MM.1S (cell line): ENCODE data around the gene ROCK1.

ENCODE experiments used
- DNase-seq: peaks from one replicate; pipeline ENCODE4 v3.0.0-alpha.2; 2015
- H2AFZ ChIP-seq: fragments of 300-600 bp; sonication (generic); 2 replicates; pipeline ENCODE4 v1.6.0; 2016; ENCODE audit warnings: antibody characterized with exemption, low read length
- H3F3A ChIP-seq: fragments of 300-600 bp; sonication (generic); 2 replicates; pipeline ENCODE4 v1.6.1; 2016; ENCODE audit warnings: mild to moderate bottlenecking, antibody characterized with exemption, low read length, moderate library complexity, mixed read lengths; ENCODE audit not compliant: insufficient read depth
- H3K27ac ChIP-seq: fragments of 300-600 bp; sonication (generic); 2 replicates; pipeline ENCODE4 v1.5.1; 2016; ENCODE audit warnings: mild to moderate bottlenecking, low read length
- H3K27me3 ChIP-seq: fragments of 300-600 bp; sonication (generic); replicated peaks from 2 replicates; pipeline ENCODE4 v1.6.0; 2016; ENCODE audit warnings: low read length; ENCODE audit not compliant: insufficient read depth
- H3K36me3 ChIP-seq: fragments of 300-600 bp; sonication (generic); replicated peaks from 2 replicates; pipeline ENCODE4 v1.6.1; 2016; ENCODE audit warnings: mild to moderate bottlenecking, low read length, mixed read lengths; ENCODE audit not compliant: insufficient read depth
- H3K4me1 ChIP-seq: fragments of 300-600 bp; sonication (generic); 2 replicates; pipeline ENCODE4 v1.6.1; 2016; ENCODE audit warnings: low read length, mixed read lengths
- H3K4me2 ChIP-seq: fragments of 300-600 bp; sonication (generic); 2 replicates; pipeline ENCODE4 v1.6.0; 2016; ENCODE audit warnings: low read depth, low read length
- H3K4me3 ChIP-seq: fragments of 300-600 bp; sonication (generic); 2 replicates; pipeline ENCODE4 v1.5.1; 2016; ENCODE audit warnings: low read length, mixed read lengths
- H3K79me2 ChIP-seq: fragments of 300-600 bp; sonication (generic); 2 replicates; pipeline ENCODE4 v1.6.1; 2016; ENCODE audit warnings: mixed run types, low read length, mixed read lengths
- H3K9ac ChIP-seq: fragments of 300-600 bp; sonication (generic); 2 replicates; pipeline ENCODE4 v1.6.1; 2016; ENCODE audit warnings: low read length, mixed read lengths
- H3K9me2 ChIP-seq: fragments of 300-600 bp; sonication (generic); replicated peaks from 2 replicates; pipeline ENCODE4 v1.6.1; 2016; ENCODE audit warnings: mild to moderate bottlenecking, low read length, mixed read lengths; ENCODE audit not compliant: insufficient read depth
- H3K9me3 ChIP-seq: fragments of 300-600 bp; sonication (generic); replicated peaks from 2 replicates; pipeline ENCODE4 v1.6.1; 2016; ENCODE audit warnings: mild to moderate bottlenecking, low read length, mixed read lengths; ENCODE audit not compliant: insufficient read depth
- H4K20me1 ChIP-seq: fragments of 300-600 bp; sonication (generic); 2 replicates; pipeline ENCODE4 v1.6.1; 2016; ENCODE audit warnings: mild to moderate bottlenecking, low read length, moderate library complexity, mixed read lengths; ENCODE audit not compliant: insufficient read depth
- CTCF ChIP-seq: fragments of 300-600 bp; sonication (generic); IDR thresholded peaks from 2 replicates; pipeline ENCODE4 v1.5.1; 2016; ENCODE audit warnings: antibody characterized with exemption, low read length, mixed read lengths
- EZH2 ChIP-seq: fragments of 300-600 bp; sonication (generic); optimal IDR thresholded peaks from 2 replicates; pipeline ENCODE3; 2017; ENCODE audit warnings: low read depth, mild to moderate bottlenecking, antibody characterized with exemption, low read length, mixed read lengths
- EZH2phosphoT487 ChIP-seq: fragments of 300-600 bp; sonication (generic); IDR thresholded peaks from 2 replicates; pipeline ENCODE4 v1.6.1; 2018; ENCODE audit warnings: antibody characterized with exemption, low read length

The ROCK1 gene

GRCh38 chr18:21112543-21113105 is 1.0 kb upstream of the ROCK1 start:
- Histone ChIP-seq H3K79me2 (peaks cover 38% of the 10 kb centered on the region), H3K4me3 (peak overlapping the region; percentile 79), H3K4me2 (peak overlapping the region; percentile 90), H3K9ac (peak overlapping the region; percentile 52; the same call in 1 of the 2 replicates), H3K9me2 (no peaks in the 10 kb centered on the region), H3K9me3 (no peaks in the 10 kb centered on the region), H3K27ac (peak overlapping the region; percentile 52; the same call in 1 of the 2 replicates), H3K4me1 (peaks cover 8% of the 10 kb centered on the region; the same call in 1 of the 2 replicates), H4K20me1 (peaks cover 14% of the 10 kb centered on the region), H2AFZ (peak overlapping the region; percentile 96), H3F3A (peaks cover 16% of the 10 kb centered on the region; the same call in 1 of the 2 replicates), H3K36me3 (no peaks in the 10 kb centered on the region), H3K27me3 (no peaks in the 10 kb centered on the region)
- TF ChIP-seq EZH2 (no peak), EZH2phosphoT487 (no peak), CTCF (no peak)
- DNase-seq, result no peak

- peaks cover 14% of the 10 kb centered on the region for H4K20me1 ChIP-seq
- peaks cover 8% of the 10 kb centered on the region; the same call in 1 of the 2 replicates for H3K4me1 ChIP-seq
- peak overlapping the region; percentile 96 for H2AFZ ChIP-seq
- H3K27me3 ChIP-seq, result no peaks in the 10 kb centered on the region
- peaks cover 16% of the 10 kb centered on the region; the same call in 1 of the 2 replicates for H3F3A ChIP-seq
- peak overlapping the region; percentile 52; the same call in 1 of the 2 replicates for H3K27ac ChIP-seq
- peaks cover 43% of the 10 kb centered on the region for H3K79me2 ChIP-seq
- peak overlapping the region; percentile 90 for H3K4me2 ChIP-seq
- peak overlapping the region; percentile 79 for H3K4me3 ChIP-seq
- no peaks in the 10 kb centered on the region for H3K9me3 ChIP-seq
- DNase-seq, result no peak
- H3K9ac ChIP-seq, result peak overlapping the region; percentile 52; the same call in 1 of the 2 replicates
- TF ChIP-seq EZH2phosphoT487 (no peak), EZH2 (no peak), CTCF (no peak)
- H3K9me2 ChIP-seq, result no peaks in the 10 kb centered on the region
- no peaks in the 10 kb centered on the region for H3K36me3 ChIP-seq
These were observed 494 bp upstream of the ROCK1 start for GRCh38 chr18:21112140-21112473.

- Histone ChIP-seq H3K4me3 (peak overlapping the region; percentile 99), H3K9me2 (no peaks in the 10 kb centered on the region), H3K4me1 (peaks cover 8% of the 10 kb centered on the region; the same call in 1 of the 2 replicates), H3K4me2 (peak overlapping the region; percentile 82), H2AFZ (peak overlapping the region; percentile 95), H3F3A (peaks cover 16% of the 10 kb centered on the region; the same call in 1 of the 2 replicates), H3K27ac (peak overlapping the region; percentile 88), H3K79me2 (peaks cover 56% of the 10 kb centered on the region), H3K9me3 (no peaks in the 10 kb centered on the region), H3K27me3 (no peaks in the 10 kb centered on the region), H4K20me1 (peaks cover 16% of the 10 kb centered on the region), H3K9ac (peak overlapping the region; percentile 94), H3K36me3 (no peaks in the 10 kb centered on the region)
- TF ChIP-seq EZH2phosphoT487, result no peak
- TF ChIP-seq EZH2, result no peak
- no peak for TF ChIP-seq CTCF
- peak; percentile 70 for DNase-seq
These were observed 784 bp downstream of the ROCK1 start for GRCh38 chr18:21110713-21111345.
